Tibial nerve (tissue), 4 donors: Measurements from ENCODE around the gene RAD17. TPM values are rescaled to one million over a fixed set of nuclear protein-coding genes. Genes with fewer than 3 reads are reported as not detected.
"Not testable (repeated sequence)": the region's sequence is repeated elsewhere in the genome, so short reads cannot be mapped to it uniquely, and the experiment has no call there.

Experiments
- DNase-seq, 2 donors: peaks; one replicate each; pipeline ENCODE4 v3.0.0-alpha.2; 2019; ENCODE audit warnings: low spot score in 2 of 2
- H3K27ac ChIP-seq, 4 donors: fragments of 200-600 bp; sonication (generic) in 3 of 4; one replicate each; pipeline ENCODE4 v1.5.1; 2017 to 2019; ENCODE audit warnings: mild to moderate bottlenecking in 1 of 4
- H3K27me3 ChIP-seq, 2 donors: fragments of 200-600 bp; sonication (generic) in 1 of 2; one replicate each; pipeline versions ENCODE4 v1.5.1 to v1.6.0; 2017 to 2019
- H3K36me3 ChIP-seq, 3 donors: fragments of 200-600 bp; sonication (generic); one replicate each; pipeline ENCODE4 v1.5.1; 2018 to 2019
- H3K4me1 ChIP-seq, 4 donors: fragments of 200-600 bp; sonication (generic) in 3 of 4; one replicate each; pipeline ENCODE4 v1.5.1; 2017 to 2019
- H3K4me3 ChIP-seq, 4 donors: fragments of 200-600 bp; sonication (generic) in 3 of 4; one replicate each; pipeline ENCODE4 v1.5.1; 2017 to 2019; ENCODE audit warnings: mild to moderate bottlenecking in 1 of 4, moderate library complexity in 1 of 4
- H3K9me3 ChIP-seq, 4 donors: fragments of 200-600 bp; sonication (generic) in 3 of 4; one replicate each; pipeline ENCODE4 v1.5.1; 2017 to 2019
- EP300 ChIP-seq, 2 donors: sonication (generic); formaldehyde crosslinking; IDR thresholded peaks; one replicate each; pipeline ENCODE4 v1.6.1; 2017; ENCODE audit warnings: antibody characterized with exemption in 2 of 2, mild to moderate bottlenecking in 1 of 2
- POLR2A ChIP-seq, 2 donors: fragments of 450-650 bp; IDR thresholded peaks; one replicate each; pipeline ENCODE4 v1.6.1; 2017; ENCODE audit warnings: antibody characterized with exemption in 2 of 2, mild to moderate bottlenecking in 2 of 2, moderate library complexity in 2 of 2
- WGBS, 2 donors: methylation state at CpG; one replicate each; pipeline ENCODE4 v1.1.5; 2018; 5-methylcytosine and 5-hydroxymethylcytosine counted together
- total RNA-seq, 4 donors: library from RNA; depleted of rRNA; stranded (reverse); fragments of >200 nt; gene quantifications; one replicate each; pipeline ENCODE4 v1.1.0, GENCODE V29; 2016
- TF ChIP-seq, protein P1 (sequence below), 5 experiments: fragments of 200-600 bp in 3 of 5; fragments of 450-650 bp in 2 of 5; sonication (generic) in 3 of 5; IDR thresholded peaks; one replicate each; pipeline ENCODE4 v1.5.1; 2016 to 2019; ENCODE audit warnings: antibody characterized with exemption in 5 of 5, mild to moderate bottlenecking in 3 of 5, moderate library complexity in 2 of 5

Gene RAD17
- total RNA-seq, 4 donors from 2014 or later = 11.4 to 27.8 (median 19.0) TPM

DNA sequence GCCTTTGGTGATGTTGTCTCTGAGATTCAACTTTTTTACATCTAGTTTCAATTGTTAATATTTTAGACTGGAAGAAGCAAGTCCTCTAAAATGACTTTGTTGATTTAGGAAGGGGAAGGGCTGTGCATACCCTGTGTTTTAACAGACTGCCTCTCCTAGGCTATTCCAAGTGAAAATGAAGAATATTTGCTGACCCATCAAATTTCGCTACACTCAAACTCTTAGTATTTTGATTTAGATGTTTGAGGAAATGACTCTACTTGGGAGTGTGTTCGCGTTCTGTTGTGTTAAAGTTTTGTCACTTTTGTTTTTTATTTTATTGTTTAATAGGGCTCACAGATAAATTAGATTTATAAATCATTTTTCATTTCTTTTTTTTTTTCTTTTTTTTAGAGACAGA, 48.9 kb downstream of the RAD17 start:
- peaks cover 0 to 26% (median 0%) of the 10 kb centered on the region in 3 donors for H3K36me3 ChIP-seq
- no peaks in the 10 kb centered on the region for H3K27me3 ChIP-seq
- H3K4me3 ChIP-seq = no peak overlapping the region
- no peak overlapping the region for H3K27ac ChIP-seq
- H3K9me3 ChIP-seq = no peaks in the 10 kb centered on the region
- H3K4me1 ChIP-seq = peaks cover 0 to 12% (median 0%) of the 10 kb centered on the region in 4 donors
- DNase-seq = no peak
- TF ChIP-seq, protein P1, sequence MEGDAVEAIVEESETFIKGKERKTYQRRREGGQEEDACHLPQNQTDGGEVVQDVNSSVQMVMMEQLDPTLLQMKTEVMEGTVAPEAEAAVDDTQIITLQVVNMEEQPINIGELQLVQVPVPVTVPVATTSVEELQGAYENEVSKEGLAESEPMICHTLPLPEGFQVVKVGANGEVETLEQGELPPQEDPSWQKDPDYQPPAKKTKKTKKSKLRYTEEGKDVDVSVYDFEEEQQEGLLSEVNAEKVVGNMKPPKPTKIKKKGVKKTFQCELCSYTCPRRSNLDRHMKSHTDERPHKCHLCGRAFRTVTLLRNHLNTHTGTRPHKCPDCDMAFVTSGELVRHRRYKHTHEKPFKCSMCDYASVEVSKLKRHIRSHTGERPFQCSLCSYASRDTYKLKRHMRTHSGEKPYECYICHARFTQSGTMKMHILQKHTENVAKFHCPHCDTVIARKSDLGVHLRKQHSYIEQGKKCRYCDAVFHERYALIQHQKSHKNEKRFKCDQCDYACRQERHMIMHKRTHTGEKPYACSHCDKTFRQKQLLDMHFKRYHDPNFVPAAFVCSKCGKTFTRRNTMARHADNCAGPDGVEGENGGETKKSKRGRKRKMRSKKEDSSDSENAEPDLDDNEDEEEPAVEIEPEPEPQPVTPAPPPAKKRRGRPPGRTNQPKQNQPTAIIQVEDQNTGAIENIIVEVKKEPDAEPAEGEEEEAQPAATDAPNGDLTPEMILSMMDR (IDR thresholded peaks at IDR 0.05) = no peak
- TF ChIP-seq EP300 (IDR thresholded peaks at IDR 0.05) (no peak), POLR2A (IDR thresholded peaks at IDR 0.05) (no peak)
- 92 to 93% methylated on average over 3 of the region's 3 CpGs for WGBS, 2 donors

DNA sequence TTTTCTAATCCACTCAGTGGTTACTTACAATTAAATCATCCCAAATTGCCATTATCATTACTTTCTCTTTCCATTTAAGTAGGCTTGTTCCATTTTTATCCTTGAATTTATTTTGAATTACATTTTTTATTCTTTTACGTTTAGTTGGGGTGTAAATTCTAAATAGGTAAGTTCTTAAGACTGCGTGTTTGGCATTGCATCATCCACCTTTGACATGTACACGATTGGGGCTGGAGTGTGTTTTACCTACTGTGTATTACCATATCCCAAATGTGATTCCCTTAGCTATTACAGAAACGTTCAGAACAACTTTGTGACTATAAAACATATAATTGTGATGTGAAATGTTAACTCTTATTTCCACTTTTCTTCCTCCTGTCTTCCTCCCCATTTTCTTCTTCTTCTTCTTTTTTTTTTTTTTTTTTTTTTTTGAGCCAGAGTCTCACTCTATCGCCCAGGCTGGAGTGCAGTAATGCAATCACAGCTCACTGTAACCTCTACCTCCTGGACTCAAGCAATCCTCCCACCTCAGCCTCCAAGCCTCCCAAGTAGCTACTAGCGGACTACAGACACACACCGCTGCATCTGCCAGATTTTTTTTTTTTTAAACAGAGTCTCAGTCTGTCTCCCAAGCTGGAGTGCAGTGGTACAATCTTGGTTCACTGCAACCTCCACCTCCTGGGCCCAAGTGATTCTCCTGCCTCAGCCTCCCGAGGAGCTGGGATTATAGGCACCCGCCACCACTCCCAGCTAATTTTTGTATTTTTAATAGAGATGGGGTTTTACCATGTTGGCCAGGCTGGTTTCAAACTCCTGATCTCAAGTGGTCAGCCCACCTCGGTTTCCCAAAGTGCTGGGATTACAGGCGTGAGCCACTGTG, 62.0 kb downstream of the RAD17 start:
- no peaks in the 10 kb centered on the region for H3K9me3 ChIP-seq
- no peak overlapping the region for H3K4me3 ChIP-seq
- H3K36me3 ChIP-seq = peaks cover 0 to 8% (median 0%) of the 10 kb centered on the region in 3 donors
- no peak overlapping the region for H3K27ac ChIP-seq
- H3K4me1 ChIP-seq = no peaks in the 10 kb centered on the region
- DNase-seq = no peak
- no peak for TF ChIP-seq POLR2A (IDR thresholded peaks at IDR 0.05)
- no peak for TF ChIP-seq EP300 (IDR thresholded peaks at IDR 0.05)
- TF ChIP-seq, protein P1 (IDR thresholded peaks at IDR 0.05) = no peak
- 85 to 86% methylated on average over 11 of the region's 11 CpGs for WGBS, 2 donors
- H3K27me3 ChIP-seq = no peaks in the 10 kb centered on the region

DNA sequence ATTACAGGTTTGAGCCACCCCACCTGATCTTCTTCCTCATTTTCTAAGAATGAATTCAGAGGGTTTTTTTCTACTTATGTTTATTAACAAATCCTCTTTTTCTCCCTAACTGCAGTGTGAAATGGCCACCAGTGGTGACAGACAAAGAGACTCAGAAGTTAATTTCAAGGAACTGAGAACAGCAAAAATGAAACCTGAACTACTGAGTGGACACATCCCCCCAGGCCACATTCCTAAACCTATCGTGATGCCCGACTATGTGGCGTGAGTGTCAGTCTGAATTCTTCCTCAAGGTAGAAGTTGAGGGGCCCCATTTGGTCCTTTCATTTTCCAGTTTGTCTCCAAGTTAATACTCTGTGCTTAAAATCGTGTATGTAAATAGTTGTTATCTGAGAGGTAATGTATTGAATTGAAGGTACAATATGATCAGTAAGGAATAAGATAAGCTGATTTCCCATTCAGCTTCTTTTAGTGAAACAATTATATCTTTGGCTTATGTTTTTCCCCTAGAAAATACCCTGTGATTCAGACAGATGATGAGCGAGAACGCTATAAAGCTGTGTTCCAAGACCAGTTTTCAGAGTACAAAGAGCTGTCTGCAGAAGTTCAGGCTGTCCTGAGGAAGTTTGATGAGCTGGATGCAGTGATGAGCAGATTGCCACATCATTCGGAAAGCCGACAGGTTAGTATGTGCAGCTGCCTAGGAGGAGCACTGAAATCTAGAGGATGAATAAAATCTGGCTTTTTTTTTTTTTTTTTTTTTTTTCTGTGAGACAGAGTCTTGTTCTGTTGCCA, 63.0 kb downstream of the RAD17 start:
- 83 to 88% methylated on average over 8 of the region's 8 CpGs for WGBS, 2 donors
- Histone ChIP-seq H3K9me3 (no peaks in the 10 kb centered on the region), H3K4me1 (no peaks in the 10 kb centered on the region), H3K36me3 (peaks cover 0 to 8% (median 0%) of the 10 kb centered on the region in 3 donors), H3K27ac (no peak overlapping the region), H3K27me3 (no peaks in the 10 kb centered on the region), H3K4me3 (no peak overlapping the region)
- TF ChIP-seq EP300 (IDR thresholded peaks at IDR 0.05) = no peak
- no peak for DNase-seq

DNA sequence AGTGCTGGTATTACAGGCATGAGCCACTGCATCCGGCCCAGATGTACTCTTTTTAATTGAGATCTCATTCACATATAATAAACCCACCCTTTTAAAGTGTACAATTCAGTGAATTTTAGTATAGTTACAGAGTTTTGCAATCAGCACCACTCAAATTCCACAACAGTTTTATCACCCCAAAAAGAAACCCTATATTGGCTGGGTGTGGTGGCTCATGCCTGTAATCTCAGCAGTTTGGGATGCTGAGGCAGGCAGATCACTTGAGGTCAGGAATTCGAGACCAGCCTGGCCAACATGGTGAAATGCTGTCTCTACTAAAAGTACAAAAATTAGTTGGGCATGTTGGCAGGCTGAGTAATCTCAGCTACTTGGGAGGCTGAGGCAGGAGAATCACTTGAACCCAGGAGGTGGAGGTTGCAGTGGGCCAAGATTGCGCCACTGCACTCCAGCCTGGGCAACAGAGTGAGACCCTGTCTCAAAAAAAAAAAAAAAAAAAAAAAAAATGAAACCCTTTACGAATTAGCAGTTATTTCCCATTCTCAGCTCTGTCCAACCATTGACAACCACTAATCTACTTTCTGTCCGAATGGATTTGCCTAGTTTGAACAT, 65.8 kb downstream of the RAD17 start:
- H3K27ac ChIP-seq, H3K9me3 ChIP-seq, H3K27me3 ChIP-seq, H3K4me1 ChIP-seq, DNase-seq, H3K4me3 ChIP-seq, H3K36me3 ChIP-seq: not testable (repeated sequence)
- 91 to 96% methylated on average over 5 of the region's 5 CpGs for WGBS, 2 donors

DNA sequence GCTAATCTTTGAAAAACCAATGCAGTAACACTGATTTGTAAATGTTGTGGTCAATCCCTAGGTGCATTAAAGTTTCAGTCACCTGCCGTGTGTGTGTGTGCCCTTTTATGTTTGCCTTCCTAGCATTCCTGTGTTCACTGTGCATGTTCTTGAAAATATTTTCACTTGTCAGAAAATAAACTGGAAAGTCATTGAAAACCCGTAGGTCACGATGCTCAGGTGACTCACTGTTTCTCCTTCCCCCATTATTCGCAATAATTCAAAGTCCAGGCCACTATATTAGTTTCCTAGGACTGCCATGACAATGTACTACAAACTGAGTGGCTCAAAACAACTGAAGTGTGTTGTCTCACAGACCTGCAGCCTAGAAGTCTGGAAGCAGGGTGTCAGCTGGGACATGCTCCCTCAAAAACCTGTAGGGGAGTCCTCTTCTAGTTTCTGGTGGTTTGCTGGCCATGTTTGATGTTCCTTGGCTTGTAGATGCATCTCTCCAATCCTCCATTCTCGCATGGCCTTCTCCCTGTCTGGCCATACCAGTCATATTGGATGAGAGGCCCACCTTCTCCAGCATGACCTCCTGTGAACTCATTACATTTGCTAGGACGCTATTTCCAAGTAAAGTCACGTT, 74.6 kb downstream of the RAD17 start:
- Histone ChIP-seq H3K27ac (no peak overlapping the region), H3K9me3 (no peaks in the 10 kb centered on the region), H3K27me3 (no peaks in the 10 kb centered on the region), H3K36me3 (no peaks in the 10 kb centered on the region), H3K4me3 (no peak overlapping the region), H3K4me1 (no peaks in the 10 kb centered on the region)
- WGBS, 2 donors = 90 to 92% methylated on average over 7 of the region's 7 CpGs
- no peak for DNase-seq
- no peak for TF ChIP-seq POLR2A (IDR thresholded peaks at IDR 0.05)
- no peak for TF ChIP-seq EP300 (IDR thresholded peaks at IDR 0.05)
- TF ChIP-seq, protein P1 (IDR thresholded peaks at IDR 0.05) = no peak
